HG03196 (cell line): ENCODE results near the gene USP10.
"Not testable (repeated sequence)": the region's sequence is repeated elsewhere in the genome, so short reads cannot be mapped to it uniquely, and the experiment has no call there.

ENCODE experiments used
- ATAC-seq: cut with Tn5 transposase; IDR thresholded peaks from one replicate; pipeline ENCODE4 v1.9.1; 2021; ENCODE audit not compliant: unreplicated experiment

USP10 gene

DNA sequence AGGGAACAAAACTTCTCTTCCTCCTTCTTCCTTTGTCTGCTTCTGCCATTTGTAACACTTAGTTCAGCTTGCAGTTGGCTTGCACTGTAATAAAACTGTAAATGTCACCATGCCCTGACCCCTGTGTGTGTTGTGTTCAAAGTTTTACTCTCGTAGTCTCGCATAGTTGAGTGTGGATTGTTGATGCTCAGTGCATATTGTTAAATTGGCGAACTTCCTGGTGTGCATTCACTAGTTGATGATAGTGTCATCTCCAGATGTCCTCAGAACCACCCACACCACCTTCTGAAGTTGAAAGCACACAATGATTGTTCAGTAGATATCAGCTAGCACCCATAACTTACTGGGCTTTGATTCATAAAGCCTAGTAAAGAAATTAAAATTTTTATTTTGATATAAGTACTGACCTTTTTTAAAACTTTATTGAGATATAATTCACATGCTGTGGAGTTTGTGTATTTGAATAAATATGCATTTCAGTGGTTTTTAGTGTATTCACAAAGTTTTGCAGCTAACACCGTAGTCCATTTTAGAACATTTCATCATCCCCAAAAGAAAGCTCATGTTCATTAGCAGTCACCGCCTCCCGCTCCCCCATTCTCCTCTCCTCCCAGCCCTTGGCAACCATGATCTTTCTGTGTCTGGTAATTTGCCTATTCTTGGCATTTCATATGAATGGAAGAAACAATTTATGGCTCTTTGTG, 25.0 kb downstream of the USP10 start:
- ATAC-seq, result no peak

DNA sequence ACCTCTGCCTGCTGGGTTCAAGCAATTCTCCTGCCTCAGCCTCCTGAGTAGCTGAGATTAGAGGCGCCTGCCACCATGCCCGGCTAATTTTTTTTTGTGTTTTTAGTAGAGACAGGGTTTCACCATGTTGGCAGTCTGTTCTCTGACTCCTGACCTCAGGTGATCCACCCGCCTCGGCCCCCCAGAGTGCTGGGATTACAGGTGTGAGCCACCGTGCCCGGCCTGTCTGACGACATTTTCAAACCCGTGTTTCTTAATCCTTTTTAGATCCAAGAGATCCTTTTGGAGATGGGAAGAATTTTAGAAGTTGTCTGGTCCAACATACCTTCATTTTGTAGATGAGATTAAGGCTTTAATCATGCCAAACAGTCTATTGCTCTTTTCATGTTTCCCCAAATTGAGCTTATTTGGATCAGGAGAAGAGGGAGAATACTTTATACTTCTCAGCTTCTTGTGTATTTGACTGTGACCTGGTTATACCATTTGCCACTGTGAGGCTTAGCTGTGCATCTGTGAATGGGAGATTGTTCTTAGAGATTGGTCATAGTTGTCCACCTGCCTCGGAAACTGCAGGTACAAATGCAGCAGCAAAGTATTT, 25.8 kb downstream of the USP10 start:
- no peak for ATAC-seq

DNA sequence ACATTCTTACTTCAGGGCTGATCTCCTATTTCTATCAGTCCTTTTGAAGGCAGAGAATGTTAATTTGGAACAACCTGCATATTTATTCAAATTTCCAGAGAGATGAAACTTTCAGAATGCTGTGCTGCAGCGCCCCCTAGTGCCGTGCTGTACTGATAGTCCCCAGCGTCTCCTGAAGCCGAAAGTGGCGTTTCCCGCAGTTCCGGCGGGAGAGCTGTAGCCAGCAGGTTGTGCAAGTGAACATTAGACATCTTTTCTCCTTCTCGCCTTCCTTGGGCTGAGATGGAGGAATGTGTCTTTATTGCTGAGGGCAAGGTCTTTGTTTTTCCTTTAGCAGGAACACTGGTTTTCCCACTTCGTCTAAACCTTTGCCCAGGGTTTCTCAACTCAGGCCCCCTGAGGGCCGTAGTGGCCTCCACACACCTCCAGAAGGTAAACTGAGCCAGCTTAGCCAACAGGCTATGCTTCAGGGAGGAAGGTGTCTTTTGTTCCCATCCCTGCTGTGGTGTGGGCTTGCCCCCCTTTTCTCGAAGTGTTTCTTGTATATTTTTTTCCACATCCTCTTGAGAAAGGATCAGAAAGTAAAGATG, 26.4 kb downstream of the USP10 start:
- peak; percentile 28 for ATAC-seq

GRCh38 chr16:84726669-84727467, 27.1 kb downstream of the USP10 start:
- peak; percentile 31 for ATAC-seq

DNA sequence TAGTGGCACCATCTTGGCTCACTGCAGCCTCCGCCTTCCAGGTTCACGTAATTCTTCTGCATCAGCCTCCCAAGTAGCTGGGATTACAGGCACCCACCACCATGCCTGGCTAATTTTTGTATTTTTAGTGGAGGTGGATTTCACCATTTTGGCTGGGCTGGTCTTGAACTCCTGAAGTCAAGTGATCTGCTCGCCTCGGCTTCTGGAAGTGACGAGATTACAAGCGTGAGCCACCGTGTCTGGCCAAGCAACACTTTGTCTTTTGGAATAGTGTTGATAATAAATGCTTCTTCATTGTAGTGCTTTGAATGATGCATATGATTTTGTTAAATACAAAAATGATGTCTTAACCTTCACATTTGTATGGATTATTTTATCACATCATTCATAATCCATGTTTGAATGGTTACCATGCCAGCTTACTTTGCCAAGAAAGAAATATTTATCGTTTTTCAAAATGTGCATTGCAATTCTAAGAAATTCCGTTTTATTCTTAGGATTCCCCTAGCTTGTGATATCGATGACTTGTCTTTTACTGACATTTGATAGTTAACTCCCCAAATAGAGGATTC, 29.1 kb downstream of the USP10 start:
- ATAC-seq, result no peak

- ATAC-seq, result no peak
Measured at GRCh38 chr16:84729716-84730320, 30.0 kb downstream of the USP10 start.

DNA sequence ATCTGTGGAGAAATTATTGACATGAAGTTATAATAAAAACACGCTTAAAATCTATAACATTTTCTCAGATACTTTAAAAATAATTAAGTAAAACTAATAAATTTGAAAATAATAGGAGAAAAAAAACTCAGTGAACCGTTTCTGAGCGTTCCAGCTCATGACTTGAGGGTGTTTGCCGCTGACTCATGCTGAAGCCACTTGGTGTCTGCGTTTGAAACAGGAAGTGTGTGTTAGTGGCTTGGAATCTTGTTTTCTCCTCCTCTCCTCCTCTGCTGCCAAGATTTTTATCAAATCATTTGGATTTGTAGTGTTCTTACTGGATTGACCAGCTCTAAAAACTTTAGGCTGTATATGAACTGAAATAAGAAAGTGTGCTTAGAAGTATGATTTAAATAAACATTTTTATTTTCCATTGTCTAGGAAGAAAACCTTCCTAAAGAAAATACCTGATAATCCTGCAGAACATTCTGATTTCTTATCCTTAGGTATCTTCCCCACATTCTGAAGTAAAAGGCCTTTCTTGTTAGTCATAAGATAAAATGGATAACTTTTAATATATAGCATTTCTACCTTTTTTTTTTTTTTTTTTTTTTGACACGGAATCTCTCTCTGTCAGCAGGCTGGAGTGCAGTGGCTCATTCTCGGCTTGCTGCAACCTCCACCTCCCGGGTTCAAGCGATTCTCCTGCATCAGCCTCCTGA, 30.8 kb downstream of the USP10 start:
- ATAC-seq, result peak; percentile 56

DNA sequence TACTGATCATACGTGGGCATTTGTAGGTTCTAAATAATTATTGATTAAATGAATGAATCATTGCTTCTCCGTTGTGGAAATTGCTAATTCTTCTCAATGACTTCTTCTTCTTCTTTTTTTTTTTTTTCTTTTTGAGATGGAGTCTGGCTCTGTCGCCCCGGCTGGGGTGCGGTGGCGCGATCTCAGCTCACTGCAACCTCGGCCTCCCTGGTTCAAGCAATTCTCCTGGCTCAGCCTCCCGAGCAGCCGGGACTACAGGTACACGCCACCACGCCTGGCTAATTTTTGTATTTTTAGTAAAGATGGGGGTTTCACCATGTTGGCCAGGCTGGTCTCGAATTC, 32.5 kb downstream of the USP10 start:
- not testable (repeated sequence) for ATAC-seq

- no peak for ATAC-seq
Measured at GRCh38 chr16:84732674-84733352, 33.0 kb downstream of the USP10 start.

DNA sequence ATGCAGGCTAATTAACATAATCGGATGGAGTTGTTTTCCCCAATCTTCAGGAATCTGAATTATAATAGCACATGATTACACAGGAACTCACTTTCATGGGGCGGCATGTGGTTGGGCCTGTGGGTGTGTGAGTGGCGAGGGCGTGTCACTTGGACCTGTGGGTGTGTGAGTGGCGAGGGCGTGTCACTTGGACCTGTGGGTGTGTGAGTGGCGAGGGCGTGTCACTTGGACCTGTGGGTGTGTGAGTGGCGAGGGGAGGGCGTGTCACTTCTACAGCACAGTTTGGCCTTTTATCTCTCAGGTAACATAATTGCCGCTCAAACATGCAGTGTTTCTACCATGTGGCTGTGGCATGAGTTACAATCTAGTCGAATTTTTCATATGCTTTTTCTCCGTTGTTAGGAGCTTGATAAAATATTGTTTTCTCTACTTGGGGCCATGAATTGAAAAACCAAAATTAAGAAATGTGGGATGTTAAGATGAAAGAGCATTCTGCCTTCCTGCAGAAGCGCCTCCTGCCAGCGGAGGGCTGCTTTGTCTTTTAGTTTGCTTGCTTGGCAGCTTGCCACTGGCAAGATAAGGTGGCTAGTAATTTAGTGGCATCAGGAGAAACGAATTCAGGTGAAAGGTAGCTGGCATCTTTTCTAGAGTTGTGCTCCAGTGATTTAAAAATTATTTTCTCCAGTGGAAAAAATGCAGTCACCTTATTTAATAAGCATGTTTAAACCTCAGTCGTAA, 36.2 kb downstream of the USP10 start:
- ATAC-seq, result no peak

DNA sequence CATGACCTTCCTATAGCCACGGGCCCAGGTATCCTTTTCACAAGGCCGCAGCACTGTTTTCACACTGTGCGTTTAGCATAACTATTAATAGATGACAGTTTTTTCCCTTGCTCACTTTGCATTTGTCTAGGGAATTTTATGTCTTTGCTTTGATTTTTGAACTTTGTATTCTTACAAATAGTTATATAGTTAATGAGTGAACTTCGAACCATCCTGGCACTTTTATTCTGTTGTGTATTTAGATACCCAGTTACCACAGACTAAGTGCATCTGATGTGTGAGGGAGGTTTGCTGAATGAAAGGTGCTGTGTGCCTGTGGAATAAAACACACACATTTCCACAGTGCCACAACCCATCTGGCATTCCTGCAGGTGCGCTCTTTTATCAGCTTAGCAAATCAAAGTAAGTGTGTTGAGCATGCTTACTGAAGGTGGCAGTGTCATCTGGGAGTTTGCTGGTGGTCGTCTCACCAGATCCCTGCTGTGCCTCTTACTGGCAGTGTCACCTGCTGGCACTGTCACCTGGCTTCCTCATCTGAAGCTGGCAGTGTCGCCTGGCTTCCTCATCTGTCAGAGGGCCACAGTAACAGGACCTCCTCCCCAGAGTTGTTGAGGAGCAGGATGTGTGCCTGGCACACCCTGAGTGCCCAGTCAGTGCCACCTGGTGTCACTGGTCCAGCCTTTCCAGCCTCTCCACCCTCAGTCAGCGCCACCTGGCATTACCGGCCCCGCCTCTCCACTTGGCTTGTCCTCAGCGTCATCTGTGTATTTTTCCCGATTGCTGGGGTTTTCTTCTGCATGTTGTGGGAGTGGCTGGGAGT, 37.6 kb downstream of the USP10 start:
- ATAC-seq, result no peak

DNA sequence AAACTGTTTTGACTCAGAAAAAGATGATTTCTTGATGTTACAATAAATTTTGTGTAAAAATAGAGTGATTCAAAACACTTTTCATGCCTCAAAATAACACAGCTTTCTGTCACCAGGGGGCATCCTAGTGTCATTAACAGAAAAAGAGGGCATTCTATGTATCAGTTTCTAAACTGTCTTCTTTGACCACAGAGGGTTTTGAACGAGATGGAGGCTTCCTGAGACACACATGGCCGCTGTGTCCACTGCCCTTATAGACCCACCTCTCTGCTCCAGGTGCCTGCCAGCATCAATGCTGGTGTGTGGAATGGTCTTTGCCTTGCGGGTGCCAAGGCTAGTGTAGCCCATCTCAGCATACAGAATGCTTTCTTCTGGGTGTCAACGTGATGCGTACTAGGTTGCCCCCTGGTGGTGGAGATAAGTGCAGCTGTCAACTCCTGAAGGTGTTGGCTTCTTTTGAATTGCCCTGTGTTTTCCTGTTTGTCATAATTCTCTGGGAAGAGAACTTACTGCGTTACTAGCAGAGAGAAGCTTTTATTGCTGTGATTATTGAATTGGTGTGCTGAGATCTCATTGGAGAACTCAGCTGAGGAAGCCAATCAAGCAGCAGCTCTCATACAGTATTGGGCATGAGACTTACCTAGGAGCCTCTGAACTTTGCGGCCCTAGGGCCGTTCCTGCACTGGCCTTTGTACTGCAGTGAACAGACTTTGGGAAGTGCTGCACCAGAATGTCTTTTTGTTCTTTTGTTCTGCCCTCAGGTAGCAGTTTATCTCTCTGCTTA, 38.6 kb downstream of the USP10 start:
- peak; percentile 68 for ATAC-seq

GRCh38 chr16:84739349-84740124, 39.7 kb downstream of the USP10 start:
- ATAC-seq, result no peak

- no peak for ATAC-seq
Measured at GRCh38 chr16:84740596-84741116, 40.9 kb downstream of the USP10 start.

GRCh38 chr16:84741340-84741830, 41.6 kb downstream of the USP10 start:
- no peak for ATAC-seq

- no peak for ATAC-seq
Measured at GRCh38 chr16:84742641-84743092, 42.9 kb downstream of the USP10 start.
